ENCODE data around the gene SUV39H1. TPM values are rescaled to one million over a fixed set of nuclear protein-coding genes. Genes with fewer than 3 reads are reported as not detected.
"Not testable (repeated sequence)": the region's sequence is repeated elsewhere in the genome, so short reads cannot be mapped to it uniquely, and the experiment has no call there.

The SUV39H1 gene
- total RNA-seq: 3.0 TPM
- long read RNA-seq, transcript SUV39H1-202 (6 exons, 2,871 nt): major isoform, 5 of 7 reads
- long read RNA-seq, partial matches to known transcripts: 1 of 7 reads
- long read RNA-seq, other reads (novel, unspliced or antisense): 1 of 7 reads

GRCh38 chrX:48696301-48696908 is at the start of gene SUV39H1:
Gene SUV39H1 (plus strand): TSS chrX:48696734. CDS start chrX:48696785, 51 bp downstream.
- intact Hi-C loops (cut with DNase I): no loop called here
- Histone ChIP-seq H3K4me1 (no peaks in the 10 kb centered on the region), H3K27me3 (no peaks in the 10 kb centered on the region), H3K36me3 (peaks cover 9% of the 10 kb centered on the region), H3K4me3 (peak within 1 kb of the TSS; percentile 58), H3K27ac (peak within 1 kb of the TSS; percentile 88), H3K9me3 (no peaks in the 10 kb centered on the region)
- peak; percentile 95 for DNase-seq
- peak; percentile 99 for ATAC-seq
- TF ChIP-seq CTCF (IDR thresholded peaks at IDR 0.05): no peak

- H3K27me3 ChIP-seq: no peaks in the 10 kb centered on the region
- intact Hi-C loops (cut with DNase I): no loop called here
- no peak overlapping the region for H3K4me3 ChIP-seq
- no peak for DNase-seq
- no peak overlapping the region for H3K27ac ChIP-seq
- no peaks in the 10 kb centered on the region for H3K9me3 ChIP-seq
- H3K36me3 ChIP-seq: no peaks in the 10 kb centered on the region
- ATAC-seq: peak; percentile 70
- TF ChIP-seq CTCF (IDR thresholded peaks at IDR 0.05): peak; percentile 36
- no peaks in the 10 kb centered on the region for H3K4me1 ChIP-seq
Observed at GRCh38 chrX:48648336-48648751, 48.2 kb upstream of the SUV39H1 start.

GRCh38 chrX:48649102-48649501 is 47.4 kb upstream of the SUV39H1 start:
- Histone ChIP-seq H3K36me3 (no peaks in the 10 kb centered on the region), H3K9me3 (no peaks in the 10 kb centered on the region), H3K27ac (no peak overlapping the region), H3K27me3 (no peaks in the 10 kb centered on the region), H3K4me3 (no peak overlapping the region), H3K4me1 (no peaks in the 10 kb centered on the region)
- DNase-seq: no peak
- ATAC-seq: no peak
- no peak for TF ChIP-seq CTCF (IDR thresholded peaks at IDR 0.05)
- intact Hi-C loops (cut with DNase I): no loop called here

GRCh38 chrX:48652055-48652579 is 44.4 kb upstream of the SUV39H1 start:
- DNase-seq; H3K9me3 ChIP-seq; H3K27me3 ChIP-seq; H3K36me3 ChIP-seq; H3K27ac ChIP-seq; ATAC-seq; H3K4me1 ChIP-seq; intact Hi-C loops (cut with DNase I); H3K4me3 ChIP-seq: not testable (repeated sequence)

GRCh38 chrX:48654746-48655145 is 41.8 kb upstream of the SUV39H1 start:
- H3K4me3 ChIP-seq; H3K36me3 ChIP-seq; DNase-seq; H3K27ac ChIP-seq; intact Hi-C loops (cut with DNase I); H3K9me3 ChIP-seq; H3K4me1 ChIP-seq; ATAC-seq; H3K27me3 ChIP-seq: not testable (repeated sequence)

- intact Hi-C loops (cut with DNase I); ATAC-seq; DNase-seq: not testable (repeated sequence)
Observed at GRCh38 chrX:48659686-48660085, 36.8 kb upstream of the SUV39H1 start.

GRCh38 chrX:48663241-48663640 is 33.3 kb upstream of the SUV39H1 start:
- intact Hi-C loops (cut with DNase I): no loop called here
- Histone ChIP-seq H3K9me3 (no peaks in the 10 kb centered on the region), H3K4me3 (no peak overlapping the region), H3K27ac (no peak overlapping the region), H3K4me1 (no peaks in the 10 kb centered on the region), H3K36me3 (no peaks in the 10 kb centered on the region), H3K27me3 (no peaks in the 10 kb centered on the region)
- TF ChIP-seq CTCF (IDR thresholded peaks at IDR 0.05): no peak
- no peak for ATAC-seq
- DNase-seq: no peak

More at GRCh38 chrX:48659686-48660085, 36.8 kb upstream of the SUV39H1 start:
- not testable (repeated sequence) for H3K27ac ChIP-seq, H3K36me3 ChIP-seq, H3K4me3 ChIP-seq, H3K4me1 ChIP-seq, H3K27me3 ChIP-seq, H3K9me3 ChIP-seq

All from upper lobe of right lung (tissue), 1 donor.